GM10266 (cell line): ENCODE data around the gene CHD5.

Source experiments
- DNase-seq: peaks from one replicate; pipeline ENCODE4 v3.0.0; 2012; ENCODE audit errors: extremely low spot score
- TF ChIP-seq, protein P1 (sequence below): IDR thresholded peaks from 2 replicates; pipeline ENCODE4 v1.5.1; 2012; ENCODE audit warnings: mild to moderate bottlenecking, low read depth; ENCODE audit not compliant: control insufficient read depth, insufficient read depth; ENCODE audit errors: missing control alignments

The CHD5 gene

DNA sequence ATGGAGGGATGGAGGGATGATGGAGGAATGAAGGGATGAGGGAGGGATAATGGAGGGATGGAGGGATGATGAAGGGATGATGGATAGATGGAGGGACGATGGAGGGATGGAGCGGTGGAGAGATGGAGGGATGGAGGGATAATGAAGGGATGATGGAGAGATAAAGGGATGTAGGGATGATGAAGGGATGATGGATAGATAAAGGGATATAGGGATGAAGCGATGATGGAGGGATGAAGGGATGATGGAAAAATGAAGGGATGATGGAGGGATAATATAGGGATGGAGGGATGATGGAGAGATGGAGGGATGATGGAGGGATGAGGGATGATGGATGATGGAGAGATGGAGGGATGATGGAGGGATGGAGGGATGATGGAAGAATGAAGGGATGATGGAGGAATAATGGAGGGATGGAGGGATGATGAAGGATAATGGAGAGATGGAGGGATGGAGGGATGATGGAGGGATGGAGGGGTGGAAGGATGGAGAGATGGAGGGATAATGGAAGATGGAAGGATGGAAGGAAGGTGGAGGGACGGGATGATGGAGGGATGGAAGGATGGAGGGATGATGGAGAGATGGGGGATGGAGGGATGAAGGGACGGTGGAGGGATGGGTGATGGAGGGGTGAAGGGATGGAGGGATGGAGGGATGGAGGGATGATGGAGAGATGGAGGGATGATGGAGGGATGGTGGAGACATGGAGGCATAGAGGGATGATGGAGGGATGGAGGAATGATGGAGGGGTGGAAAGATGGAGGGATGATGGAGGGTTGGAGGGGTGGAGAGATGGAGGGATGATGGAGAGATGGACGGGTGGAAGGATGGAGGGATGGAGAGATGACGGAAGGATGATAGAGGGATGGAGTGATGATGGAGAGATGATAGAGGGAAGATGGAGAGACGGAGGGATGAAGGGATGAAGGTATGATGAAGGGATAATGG lies 72.4 kb downstream of the CHD5 start:
- no peak for DNase-seq
- TF ChIP-seq, protein P1, sequence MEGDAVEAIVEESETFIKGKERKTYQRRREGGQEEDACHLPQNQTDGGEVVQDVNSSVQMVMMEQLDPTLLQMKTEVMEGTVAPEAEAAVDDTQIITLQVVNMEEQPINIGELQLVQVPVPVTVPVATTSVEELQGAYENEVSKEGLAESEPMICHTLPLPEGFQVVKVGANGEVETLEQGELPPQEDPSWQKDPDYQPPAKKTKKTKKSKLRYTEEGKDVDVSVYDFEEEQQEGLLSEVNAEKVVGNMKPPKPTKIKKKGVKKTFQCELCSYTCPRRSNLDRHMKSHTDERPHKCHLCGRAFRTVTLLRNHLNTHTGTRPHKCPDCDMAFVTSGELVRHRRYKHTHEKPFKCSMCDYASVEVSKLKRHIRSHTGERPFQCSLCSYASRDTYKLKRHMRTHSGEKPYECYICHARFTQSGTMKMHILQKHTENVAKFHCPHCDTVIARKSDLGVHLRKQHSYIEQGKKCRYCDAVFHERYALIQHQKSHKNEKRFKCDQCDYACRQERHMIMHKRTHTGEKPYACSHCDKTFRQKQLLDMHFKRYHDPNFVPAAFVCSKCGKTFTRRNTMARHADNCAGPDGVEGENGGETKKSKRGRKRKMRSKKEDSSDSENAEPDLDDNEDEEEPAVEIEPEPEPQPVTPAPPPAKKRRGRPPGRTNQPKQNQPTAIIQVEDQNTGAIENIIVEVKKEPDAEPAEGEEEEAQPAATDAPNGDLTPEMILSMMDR: no peak

- TF ChIP-seq, protein P1: no peak
- no peak for DNase-seq
These were observed 73.1 kb downstream of the CHD5 start for GRCh38 chr1:6106977-6107376.

DNA sequence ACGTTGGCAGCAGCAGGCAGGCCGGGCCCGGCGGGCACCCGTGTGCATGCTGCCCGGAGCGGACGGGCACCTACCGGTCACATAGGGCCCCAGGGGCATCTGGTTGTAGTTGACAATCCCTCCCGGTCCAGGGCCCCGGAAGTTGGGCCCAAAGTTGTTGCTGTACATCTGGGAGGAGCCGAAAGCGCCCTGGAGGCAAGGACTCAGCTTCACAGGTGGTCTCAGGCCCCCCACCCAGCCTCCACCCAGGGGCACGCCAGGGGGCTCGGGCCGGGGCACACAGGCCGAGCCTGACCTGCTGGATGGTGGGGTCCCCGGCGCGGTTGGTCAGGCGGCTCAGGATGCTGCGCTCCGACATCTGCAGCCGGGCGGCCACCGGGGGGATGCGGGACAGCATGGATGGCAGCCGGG lies 73.8 kb downstream of the CHD5 start:
- TF ChIP-seq, protein P1: no peak
- DNase-seq: no peak

DNA sequence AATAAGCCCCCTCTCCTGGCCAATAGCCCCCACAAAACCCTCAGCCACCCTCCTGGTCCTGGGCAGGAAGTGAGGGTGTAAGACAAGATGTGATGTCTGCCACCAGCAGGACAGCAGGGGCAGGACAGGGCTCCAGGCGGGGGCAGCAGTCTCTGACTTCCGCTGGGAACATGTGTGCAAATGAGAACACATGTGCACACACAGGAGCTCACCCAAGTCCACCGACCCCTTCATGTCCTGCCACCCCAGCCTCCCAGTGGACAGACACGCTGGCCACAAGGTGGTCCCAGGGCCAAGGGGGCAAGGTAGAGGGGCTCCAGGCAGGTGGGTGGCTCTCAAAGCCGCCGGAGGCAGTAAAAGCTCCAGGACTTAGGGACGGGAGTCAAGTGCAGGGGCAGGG lies 74.4 kb downstream of the CHD5 start:
- TF ChIP-seq, protein P1: no peak
- DNase-seq: no peak

- no peak for DNase-seq
- TF ChIP-seq, protein P1: no peak
These were observed 74.9 kb downstream of the CHD5 start for GRCh38 chr1:6105218-6105679.

DNA sequence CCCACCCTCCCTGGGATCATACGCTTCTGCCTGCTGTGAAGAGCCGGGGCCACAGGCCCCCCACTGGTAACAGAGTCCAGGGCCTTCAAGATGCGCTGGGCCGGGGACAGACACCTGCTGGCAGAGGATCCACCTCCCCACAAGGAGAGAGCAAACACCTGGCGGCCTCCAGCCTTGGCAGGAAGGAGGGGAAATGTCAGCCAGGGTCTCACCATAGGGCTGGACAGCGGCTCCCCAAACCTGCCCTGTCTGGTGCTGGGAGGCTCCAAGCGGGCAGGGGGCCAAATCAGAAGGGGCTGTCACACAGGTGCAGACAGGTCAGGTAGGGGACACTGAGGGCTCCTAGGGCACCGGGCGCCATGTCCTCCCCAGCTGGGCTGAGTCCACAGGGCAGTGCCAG lies 75.5 kb downstream of the CHD5 start:
- TF ChIP-seq, protein P1: no peak
- no peak for DNase-seq

GRCh38 chr1:6103854-6104530 lies 76.1 kb downstream of the CHD5 start:
- TF ChIP-seq, protein P1: no peak
- no peak for DNase-seq
